SH-SY5Y (cell line): ENCODE results near the gene RNLS.

ENCODE experiments used
- GATA2 ChIP-seq: IDR thresholded peaks from 2 replicates; pipeline ENCODE4 v1.6.1; 2011; ENCODE audit warnings: mild to moderate bottlenecking, low read depth, low read length
- GATA3 ChIP-seq: IDR thresholded peaks from 2 replicates; pipeline ENCODE4 v1.6.1; 2011; ENCODE audit warnings: low read depth, mild to moderate bottlenecking, low read length, moderate library complexity

- TF ChIP-seq GATA3 (no peak), GATA2 (no peak)
Observed at GRCh38 chr10:88230251-88230650, 352.9 kb downstream of the RNLS start.
